Liver (tissue), 3 donors: ENCODE results near the gene SLC35C1.

Source experiments
- ATF3 ChIP-seq: IDR thresholded peaks from 2 replicates; pipeline ENCODE4 v1.6.1; 2016; ENCODE audit warnings: antibody characterized with exemption
- CTCF ChIP-seq: fragments of 150-350 bp; IDR thresholded peaks from 2 replicates; pipeline ENCODE4 v1.5.1; 2017; ENCODE audit warnings: improper control_type of control experiment, low read depth, low read length; ENCODE audit not compliant: missing input control
- FOXA1 ChIP-seq: IDR thresholded peaks from 2 replicates; pipeline ENCODE4 v1.6.1; 2016; ENCODE audit warnings: antibody characterized with exemption
- MAX ChIP-seq: IDR thresholded peaks from 2 replicates; pipeline ENCODE4 v1.6.1; 2016; ENCODE audit warnings: antibody characterized with exemption
- RAD21 ChIP-seq, 2 donors: IDR thresholded peaks; 2 replicates each; pipeline ENCODE4 v1.6.1; 2016; ENCODE audit warnings: antibody characterized with exemption in 2 of 2, mild to moderate bottlenecking in 2 of 2
- SP1 ChIP-seq: IDR thresholded peaks from 2 replicates; pipeline ENCODE4 v1.6.1; 2018; ENCODE audit warnings: antibody characterized with exemption, mild to moderate bottlenecking
- TAF1 ChIP-seq: conservative IDR thresholded peaks from 2 replicates; pipeline ENCODE4 v1.6.1; 2016; ENCODE audit warnings: antibody characterized with exemption, mild to moderate bottlenecking
- ZBTB33 ChIP-seq: IDR thresholded peaks from 2 replicates; pipeline ENCODE4 v1.6.1; 2016; ENCODE audit warnings: antibody characterized with exemption
- donor health status: healthy.
- donor health status: healthy.

- TF ChIP-seq ATF3 = no peak
- TF ChIP-seq CTCF = no peak
- no peak for TF ChIP-seq RAD21 (IDR thresholded peaks at IDR 0.05)
- no peak for TF ChIP-seq FOXA1
- TF ChIP-seq MAX = no peak
- no peak for TF ChIP-seq ZBTB33
- TF ChIP-seq SP1 = no peak
- TF ChIP-seq TAF1 = no peak
Measured at GRCh38 chr11:45839204-45839603, 34.3 kb downstream of the SLC35C1 start.
